HG02642 (cell line): ENCODE results near the gene CEP112.

Experiments used
- ATAC-seq: cut with Tn5 transposase; IDR thresholded peaks from one replicate; pipeline ENCODE4 v1.9.1; 2021; ENCODE audit warnings: mild to moderate bottlenecking; ENCODE audit not compliant: unreplicated experiment, poor library complexity

The CEP112 gene

DNA sequence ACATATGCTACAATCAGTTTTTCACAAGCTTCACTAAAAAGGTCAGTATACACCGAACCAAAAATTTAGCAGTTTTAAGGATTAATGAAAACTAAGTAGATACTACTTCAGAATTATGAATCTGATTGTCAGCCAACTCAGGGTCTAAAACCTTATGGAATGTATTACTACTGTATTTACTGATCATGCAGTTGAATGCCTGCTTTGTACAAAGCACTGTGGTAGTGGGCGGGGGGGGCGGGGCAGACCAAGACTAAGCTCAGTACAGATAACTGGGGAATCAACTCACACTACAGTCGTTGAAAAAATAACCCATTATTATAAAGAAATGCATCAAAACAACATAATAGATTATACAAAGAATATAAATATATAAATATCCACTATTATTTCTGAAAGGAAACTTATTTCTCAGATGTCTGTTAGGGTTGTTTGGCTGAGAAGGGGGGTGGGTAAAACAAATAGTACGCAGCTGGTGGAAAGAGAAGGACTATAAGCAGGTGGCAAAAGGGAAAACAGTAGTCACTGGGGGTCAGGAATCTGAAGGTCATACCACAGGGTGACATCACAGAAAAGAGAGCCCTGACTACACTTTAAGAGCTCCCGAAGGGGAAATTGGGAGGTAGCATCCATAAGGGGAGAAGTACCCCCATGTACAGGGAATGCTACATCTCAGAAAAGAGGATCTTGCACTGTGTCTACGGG is 521.1 kb downstream of the CEP112 start:
- ATAC-seq = no peak

DNA sequence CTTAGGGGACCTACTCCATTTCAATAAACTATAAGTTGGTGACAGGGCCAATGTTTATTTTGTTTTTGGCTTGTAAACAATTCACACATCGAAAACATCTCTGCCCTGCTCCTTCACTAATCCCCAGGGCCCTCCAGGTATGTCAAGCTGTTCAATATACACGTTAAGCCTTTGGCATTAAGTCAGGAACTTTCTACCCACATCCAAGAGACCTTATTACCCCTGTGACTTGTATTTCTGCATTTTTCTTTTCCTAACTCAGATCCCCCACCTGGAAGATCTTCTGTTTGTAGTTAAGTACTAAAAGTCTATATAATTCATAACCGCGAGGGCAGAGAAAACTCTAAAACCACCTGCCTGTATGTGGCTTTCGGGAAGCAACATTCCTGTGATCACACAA is 523.7 kb downstream of the CEP112 start:
- no peak for ATAC-seq

DNA sequence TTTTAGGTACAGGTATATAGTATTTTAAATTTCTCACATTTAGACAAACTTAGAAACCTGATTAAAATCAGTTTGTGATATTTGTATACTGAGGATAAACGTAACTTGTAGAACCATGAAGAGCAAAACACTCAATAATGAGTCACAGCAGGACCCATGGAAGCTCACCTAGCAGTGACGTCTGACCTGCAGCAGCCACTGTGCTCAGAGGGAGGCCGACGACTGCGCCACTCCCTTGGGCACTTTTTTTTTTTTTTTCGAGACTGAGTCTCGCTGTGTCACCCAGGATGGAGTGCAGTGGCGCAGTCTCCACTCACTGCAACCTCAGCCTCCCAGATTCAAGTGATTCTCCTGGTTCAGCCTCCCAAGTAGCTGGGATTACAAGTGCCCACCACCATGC is 524.3 kb downstream of the CEP112 start:
- no peak for ATAC-seq

DNA sequence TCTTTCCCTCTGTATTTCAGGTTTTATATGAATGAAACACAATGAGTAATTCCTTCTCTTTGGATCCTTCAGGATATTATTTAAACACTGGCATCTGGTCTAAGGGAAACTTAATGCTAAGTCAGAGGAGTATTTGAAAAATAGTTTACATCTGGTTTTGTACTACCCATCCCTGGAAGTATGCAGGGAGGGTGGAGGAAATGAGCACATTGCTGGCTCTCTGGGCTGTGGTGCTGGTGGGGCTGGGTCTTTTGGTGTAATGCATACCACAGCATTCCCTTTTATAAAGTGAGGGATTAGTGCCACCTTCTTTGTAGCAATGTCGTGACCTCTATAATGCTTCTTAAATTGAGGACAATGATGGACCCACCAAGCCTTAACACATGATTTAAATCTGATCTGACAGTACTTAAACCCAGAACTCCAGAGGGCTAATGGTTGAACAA is 525.0 kb downstream of the CEP112 start:
- no peak for ATAC-seq

DNA sequence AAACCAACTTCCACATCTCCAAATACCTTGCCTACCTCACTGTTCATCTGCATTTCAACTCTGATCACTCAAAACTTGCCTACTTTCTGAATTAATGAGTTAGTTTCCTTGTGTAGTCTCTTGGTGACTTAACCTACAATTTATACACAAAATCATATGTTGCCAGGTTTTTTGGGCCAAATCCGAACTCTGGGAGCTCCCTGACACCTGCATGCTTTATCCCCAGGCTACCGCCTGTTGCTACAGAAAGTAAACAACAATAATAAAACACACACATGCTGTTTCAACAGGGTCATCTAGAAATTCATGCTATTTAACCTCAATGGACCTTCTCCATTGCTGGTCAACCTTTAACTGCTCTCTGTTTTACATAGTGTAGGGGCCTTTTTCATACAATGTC is 526.0 kb downstream of the CEP112 start:
- no peak for ATAC-seq

DNA sequence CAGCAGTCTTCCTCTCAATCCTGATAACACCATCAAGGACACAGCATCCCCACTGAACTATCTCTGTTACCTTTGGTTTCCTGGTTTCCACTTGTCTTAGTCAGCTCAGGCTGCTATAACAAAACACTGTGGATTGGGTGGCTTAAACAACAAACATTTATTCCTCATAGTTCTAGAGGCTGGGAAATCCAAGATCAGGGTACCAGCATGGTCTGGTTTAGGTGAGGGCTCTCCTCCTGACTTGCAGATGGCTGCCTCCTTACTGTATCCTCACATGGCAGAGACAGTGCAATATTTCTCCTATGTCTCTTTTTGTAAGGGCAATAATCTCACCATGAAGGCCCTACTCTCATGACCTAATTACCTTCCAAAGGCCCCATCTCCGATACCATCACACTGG is 527.2 kb downstream of the CEP112 start:
- ATAC-seq = no peak

DNA sequence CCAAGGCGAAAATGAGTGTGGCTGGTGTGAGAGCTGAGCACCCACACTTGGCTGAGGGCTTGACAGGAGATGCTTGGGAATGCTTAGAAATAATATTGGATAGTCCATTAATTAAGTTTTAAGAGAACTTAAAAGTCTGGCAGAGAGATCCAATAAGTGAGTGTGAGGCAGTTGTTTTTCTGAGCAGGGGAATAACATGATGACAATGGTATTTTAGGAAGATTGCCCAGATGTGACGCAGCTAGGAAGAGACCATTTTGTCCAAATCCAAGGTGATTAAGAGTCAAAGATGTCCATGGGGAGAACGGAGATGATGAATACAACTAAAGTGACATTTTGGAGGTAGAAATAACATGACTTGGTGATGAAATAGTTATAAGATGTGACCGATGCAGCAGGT is 527.7 kb downstream of the CEP112 start:
- no peak for ATAC-seq

DNA sequence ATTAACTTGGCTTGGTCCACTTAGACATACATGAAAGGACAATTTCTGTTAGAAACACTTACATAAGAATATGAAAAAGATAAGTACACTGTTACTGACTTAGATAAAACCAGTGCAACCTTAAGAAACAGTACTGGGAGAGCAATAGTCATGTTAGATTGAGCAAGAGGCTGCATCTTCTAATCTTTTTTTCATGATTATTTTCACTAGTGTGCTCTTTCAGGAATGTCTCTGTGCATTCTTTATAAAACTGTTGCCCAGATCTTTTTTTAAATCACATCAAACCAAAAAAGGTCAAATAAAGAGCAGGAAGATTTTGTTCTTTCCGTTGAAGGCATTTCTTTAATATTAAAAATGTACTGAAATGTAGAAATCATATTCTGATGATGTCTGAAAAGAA is 529.7 kb downstream of the CEP112 start:
- ATAC-seq = no peak

DNA sequence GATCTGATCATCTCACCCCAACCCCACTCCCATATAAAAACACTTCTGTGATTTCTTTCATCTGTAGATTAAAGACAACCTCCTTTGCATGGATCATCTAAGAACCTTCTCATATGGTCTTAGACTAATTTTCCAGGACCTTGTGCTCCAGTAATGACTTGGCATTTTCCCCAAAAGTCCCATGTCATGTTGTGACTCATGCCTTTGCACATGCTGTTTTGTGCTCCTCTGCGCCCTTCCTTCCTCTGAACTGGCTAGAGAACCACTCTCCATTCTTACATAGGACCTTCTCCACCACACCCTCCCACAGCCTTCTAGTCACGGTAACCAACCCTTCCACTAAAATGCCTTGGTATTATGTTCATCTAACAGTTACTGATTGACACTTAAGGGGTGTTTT is 531.0 kb downstream of the CEP112 start:
- ATAC-seq = no peak

DNA sequence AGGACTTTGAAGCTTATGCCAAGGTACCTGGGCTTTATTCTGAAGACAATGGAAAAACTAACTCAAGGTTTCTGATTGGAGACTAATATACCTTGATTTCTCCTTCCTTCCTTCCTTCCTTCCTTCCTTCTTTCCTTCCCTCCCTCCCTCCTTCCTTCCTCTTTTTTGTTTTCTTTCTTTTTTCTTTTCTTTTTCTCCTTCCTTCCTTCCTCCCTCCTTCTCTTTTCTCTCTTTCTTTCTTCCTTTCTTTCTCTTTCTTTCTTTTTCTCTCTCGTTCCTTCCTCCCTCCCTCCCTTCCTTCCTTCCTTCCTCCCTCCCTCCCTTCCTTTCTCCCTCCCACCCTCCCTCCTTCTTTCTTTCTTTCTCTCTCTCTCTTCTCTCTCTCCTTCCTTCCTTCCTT is 531.9 kb downstream of the CEP112 start:
- no peak for ATAC-seq

DNA sequence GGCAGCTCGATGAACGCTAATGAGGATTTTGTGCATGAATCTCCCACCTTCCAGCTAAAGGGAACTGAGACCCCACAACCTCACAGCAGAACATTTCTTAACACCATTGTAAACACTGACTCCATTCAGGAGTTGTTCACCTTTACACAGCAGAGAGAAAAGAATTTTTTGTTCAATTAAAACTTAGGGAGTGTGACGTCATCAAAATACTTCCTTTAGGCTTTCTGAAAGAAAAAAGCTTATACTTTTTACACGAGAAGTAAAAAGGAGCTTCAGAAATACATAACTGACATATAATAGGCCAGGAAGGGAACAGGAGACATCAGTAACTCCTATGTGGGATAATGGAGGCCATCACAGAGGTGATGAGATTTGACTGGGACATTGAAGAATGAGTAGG is 532.4 kb downstream of the CEP112 start:
- no peak for ATAC-seq

DNA sequence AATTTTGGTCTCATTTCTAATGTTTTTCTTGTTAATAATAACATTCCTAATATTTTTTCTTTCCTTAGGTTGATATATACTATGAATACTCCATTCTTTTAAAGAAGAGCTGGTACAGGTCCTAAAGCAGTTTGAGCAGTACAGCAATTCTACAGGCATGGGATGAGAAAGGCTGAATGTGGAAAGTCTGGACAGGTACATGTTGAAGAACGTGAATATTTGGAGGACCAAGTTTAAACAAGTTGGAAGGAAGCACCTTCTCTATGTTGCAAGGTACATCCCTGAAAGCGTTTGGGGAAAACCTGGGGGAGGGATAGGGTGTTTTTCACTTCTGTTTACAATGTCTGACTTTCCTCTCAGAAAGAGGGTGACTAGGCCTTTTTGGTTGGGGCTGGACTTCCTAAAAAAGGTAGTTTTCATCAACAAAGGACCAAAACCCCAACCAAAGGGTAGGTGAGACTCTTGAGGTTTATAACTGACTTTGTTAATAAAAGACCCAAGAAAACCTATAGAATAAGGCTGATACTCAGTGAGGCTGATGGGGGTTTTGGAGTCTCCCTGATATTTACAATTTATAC is 534.6 kb downstream of the CEP112 start:
- no peak for ATAC-seq

DNA sequence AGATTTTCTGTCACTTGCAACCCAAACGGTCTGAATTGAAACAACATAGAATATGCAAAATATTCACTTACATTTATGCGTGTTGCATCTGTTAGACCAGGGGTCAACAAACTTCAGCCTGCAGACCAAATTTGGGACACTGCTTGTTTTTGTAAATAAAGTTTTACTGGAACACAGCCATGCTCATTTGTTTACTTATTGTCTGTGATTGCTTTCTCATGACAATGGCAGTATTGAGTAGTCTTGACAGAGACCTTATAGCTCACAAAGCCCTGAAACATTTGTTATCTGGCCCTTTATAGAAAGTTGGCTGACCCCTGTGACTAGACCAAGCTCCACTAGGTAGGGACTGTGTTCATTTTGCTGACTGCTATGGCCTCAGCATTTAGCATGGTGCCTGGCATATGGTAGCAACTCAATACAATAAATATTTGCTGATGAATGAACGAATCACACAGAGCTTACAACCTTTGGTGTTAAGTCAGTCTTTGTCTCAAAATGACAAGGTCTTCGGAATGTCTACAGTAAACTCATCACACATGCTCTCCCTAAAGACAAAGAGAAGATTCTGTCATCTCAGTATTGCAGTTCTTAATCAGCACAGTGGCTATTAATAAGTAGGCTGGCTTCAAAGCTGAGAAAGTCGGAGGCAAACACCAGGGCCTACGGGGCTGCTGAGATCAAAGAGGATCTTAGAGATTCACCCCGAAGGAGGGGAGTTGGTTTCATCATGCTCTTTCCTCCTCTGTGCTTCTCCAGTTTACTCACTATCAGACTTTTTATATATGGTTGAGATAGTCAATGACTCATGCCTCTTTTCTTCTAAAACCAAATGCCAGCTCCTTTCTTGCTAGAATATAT is 535.3 kb downstream of the CEP112 start:
- ATAC-seq = peak; percentile 57

DNA sequence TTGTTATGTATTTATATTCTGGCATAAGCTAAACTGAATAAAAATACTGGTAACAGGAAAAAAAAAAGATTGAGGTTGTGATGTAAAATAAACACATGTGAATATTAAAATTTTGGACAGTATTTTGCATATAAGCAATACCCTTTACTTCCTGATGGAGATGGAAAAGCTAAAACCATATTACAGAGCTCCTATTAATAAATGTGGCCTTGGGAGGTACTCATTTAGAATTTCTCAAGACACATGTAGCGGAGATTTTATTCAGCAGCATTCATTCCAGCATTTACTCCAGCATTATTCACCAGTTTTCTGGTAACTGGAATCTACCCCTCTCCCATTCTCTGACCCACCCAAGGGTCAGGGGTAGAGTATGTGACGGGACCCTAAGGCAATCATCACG is 536.2 kb downstream of the CEP112 start:
- no peak for ATAC-seq

DNA sequence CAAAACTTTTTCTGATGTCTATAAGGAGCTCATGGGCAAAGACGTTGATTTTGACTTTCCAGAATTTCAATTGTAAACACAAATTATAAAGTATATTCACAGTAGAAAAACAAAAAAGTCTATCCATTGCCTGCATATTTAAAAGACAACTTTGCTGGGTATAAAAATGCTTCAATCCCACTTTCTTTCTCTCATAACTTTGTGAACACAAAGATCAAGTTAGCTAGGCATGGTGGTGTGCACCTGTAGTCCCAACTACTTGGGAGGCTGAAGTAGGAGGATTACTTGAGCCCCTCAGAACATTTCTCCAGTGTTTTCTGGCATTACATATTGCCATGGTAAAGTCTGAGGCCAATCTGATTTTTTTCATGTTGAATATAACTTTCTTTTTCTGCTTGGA is 547.4 kb downstream of the CEP112 start:
- ATAC-seq = no peak

DNA sequence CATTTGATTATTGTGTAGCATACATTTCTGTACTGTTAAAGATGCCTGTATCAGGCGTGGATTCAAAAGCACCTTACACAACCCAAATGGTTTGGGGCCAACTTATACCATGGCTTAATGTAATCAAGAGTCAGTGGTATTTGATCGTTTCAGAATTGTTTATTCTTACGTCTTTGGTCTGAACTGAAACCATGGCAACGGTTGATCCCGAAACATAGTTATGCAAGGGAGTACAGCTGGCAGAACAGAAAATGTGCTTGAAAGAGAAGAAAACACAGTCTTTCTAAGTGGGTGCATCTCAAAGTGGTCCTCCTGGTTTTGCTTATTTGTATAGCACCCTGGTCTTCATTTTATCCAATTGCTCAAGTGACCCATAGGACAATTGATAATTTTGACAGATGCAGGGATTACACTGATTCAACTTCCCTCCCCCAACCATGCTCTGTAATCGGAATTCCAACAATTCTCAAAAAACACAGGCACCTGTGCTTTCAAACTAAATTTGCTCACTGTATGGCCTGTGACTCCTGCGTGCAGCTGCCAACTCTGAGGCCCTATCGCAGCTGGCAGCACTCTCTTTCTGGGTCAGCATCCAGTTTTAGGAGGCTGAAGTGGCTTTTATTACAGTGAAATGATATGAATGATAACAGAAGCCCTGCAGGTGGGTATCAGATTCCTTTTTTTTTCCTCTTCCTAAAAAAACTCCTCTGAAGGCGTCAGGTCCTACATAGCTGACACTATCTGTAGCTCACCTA is 553.5 kb downstream of the CEP112 start:
- ATAC-seq = no peak

DNA sequence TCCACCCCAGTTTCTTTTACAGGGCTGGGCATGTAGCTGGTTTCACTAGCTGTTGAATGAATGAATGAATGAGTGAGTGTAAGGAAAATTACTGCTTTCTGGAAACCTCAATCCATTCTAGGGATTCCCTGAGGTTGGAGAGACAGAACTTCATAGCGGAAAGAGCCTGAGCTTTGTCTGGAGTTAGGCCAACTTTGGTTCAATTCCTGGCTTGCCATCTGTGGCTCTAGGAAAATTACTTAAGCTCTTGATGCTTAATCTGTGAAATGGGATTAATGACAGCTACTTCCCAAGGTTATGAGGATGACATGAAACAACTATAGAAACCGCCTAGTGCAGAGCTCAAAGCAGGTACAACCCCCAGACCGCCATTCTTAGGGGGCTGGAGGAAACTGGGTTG is 554.1 kb downstream of the CEP112 start:
- no peak for ATAC-seq

DNA sequence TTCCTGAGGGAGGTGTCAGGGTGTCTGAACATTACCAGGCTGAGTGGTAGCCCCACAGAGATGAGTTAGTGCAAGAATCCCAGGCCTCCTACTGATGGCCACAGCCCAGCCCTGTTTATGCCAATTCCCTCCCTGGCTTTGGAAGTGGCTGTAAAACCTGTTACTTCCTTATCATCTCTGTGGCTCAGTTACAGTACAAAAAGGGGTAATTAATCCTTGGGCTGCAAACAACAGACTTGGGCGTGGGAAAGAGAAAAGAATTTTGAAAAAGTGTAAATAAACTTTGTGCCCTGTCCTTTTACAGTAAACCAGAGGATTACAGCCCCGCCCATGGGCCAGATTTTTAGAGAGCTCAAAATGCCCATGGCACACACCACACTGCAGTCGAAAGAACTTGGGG is 557.4 kb downstream of the CEP112 start:
- ATAC-seq = no peak

DNA sequence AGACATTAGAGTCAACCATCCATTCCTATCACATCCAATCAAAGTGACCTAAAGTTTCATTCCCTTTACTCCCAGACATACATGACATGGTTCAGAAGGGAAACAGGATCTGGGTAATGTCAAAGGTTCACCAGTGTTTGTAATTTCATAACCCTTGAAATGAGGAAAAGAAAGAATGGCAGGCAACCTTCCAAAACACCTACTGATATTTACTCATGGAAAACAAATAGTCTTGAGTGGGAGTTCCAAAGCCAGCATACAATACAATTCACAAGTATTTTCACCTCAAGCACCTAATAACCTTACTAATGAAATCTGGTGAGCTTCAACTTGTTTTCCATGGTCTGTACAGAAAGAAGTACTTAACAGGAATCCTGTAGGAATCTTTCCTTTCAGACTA is 557.9 kb downstream of the CEP112 start:
- no peak for ATAC-seq

DNA sequence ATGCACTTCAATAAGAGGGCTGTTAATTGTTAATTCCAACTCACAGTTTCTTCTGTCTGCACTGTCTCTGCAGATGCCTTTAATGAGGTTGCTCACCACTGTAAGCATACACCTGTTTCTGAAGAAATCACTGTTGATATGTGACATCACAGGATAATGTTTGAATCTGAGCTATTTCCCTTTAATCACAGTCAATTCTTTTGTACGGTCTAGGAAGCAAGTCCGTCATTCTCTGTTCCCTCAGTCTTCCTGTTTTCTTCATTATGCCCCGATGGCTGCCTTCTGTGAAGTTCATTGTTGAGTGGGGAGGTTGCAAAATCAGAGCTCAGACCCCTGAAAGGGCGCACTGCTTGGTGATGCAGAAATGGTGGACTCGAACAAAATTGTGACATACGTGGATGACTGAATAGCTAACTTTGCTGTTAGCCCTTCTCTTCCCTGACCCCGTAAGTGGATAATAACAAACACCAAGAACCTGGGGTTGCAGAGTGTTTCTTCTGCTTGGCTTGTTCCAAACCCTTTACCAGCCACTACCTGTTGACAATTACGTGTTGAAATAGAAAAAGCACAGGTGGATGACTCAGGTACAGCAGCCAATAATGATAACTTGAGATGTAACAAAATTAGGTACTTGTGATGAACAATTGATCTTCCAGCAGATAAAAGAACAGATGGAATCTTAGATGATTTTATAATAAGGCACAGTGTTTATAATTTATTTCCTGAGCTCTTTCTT is 558.6 kb downstream of the CEP112 start:
- ATAC-seq = no peak
